NCI-H187 treated with DMSO at 0.1 percent for 48 hours (cell line): Measurements from ENCODE around the gene MATCAP1.

Source experiments
- DNase-seq: peaks from one replicate; lab custom pipeline; 2025; lab: John Stamatoyannopoulos, UW

MATCAP1 gene

GRCh38 chr16:67170949-67171649 lies 12.7 kb downstream of the MATCAP1 start:
- DNase-seq: no peak

GRCh38 chr16:67170168-67170948 lies 13.4 kb downstream of the MATCAP1 start, which contains the start of gene NOL3:
Gene NOL3 (plus strand): TSS chr16:67170538.
- no peak for DNase-seq

- no peak for DNase-seq
Measured at GRCh38 chr16:67169642-67170167, 14.1 kb downstream of the MATCAP1 start.

- DNase-seq: no peak
Measured at GRCh38 chr16:67169011-67169451, 14.7 kb downstream of the MATCAP1 start.

- no peak for DNase-seq
Measured at GRCh38 chr16:67167588-67167987, 16.2 kb downstream of the MATCAP1 start.

GRCh38 chr16:67166598-67167168 lies 17.1 kb downstream of the MATCAP1 start:
- no peak for DNase-seq

- DNase-seq: no peak
Measured at GRCh38 chr16:67166110-67166547, 17.6 kb downstream of the MATCAP1 start.

- DNase-seq: no peak
Measured at GRCh38 chr16:67165121-67166078, 18.4 kb downstream of the MATCAP1 start.

- DNase-seq: no peak
Measured at GRCh38 chr16:67164599-67165061, 19.1 kb downstream of the MATCAP1 start, which contains the start of gene HSF4. Gene HSF4 (plus strand): TSS chr16:67164745. CDS start chr16:67164812, 67 bp downstream.

GRCh38 chr16:67163999-67164558 lies 19.7 kb downstream of the MATCAP1 start:
- DNase-seq: no peak

GRCh38 chr16:67163164-67163998 lies 20.4 kb downstream of the MATCAP1 start:
- DNase-seq: no peak

- DNase-seq: no peak
Measured at GRCh38 chr16:67162506-67163163, 21.1 kb downstream of the MATCAP1 start.

GRCh38 chr16:67161595-67162058 lies 22.1 kb downstream of the MATCAP1 start:
- no peak for DNase-seq

GRCh38 chr16:67158637-67159600 lies 24.8 kb downstream of the MATCAP1 start:
- DNase-seq: no peak

GRCh38 chr16:67157892-67158635 lies 25.7 kb downstream of the MATCAP1 start:
- no peak for DNase-seq

GRCh38 chr16:67157106-67157748 lies 26.5 kb downstream of the MATCAP1 start:
- DNase-seq: no peak
